ENCODE results near the gene TMEM163. TPM values are rescaled to one million over a fixed set of nuclear protein-coding genes. Genes with fewer than 3 reads are reported as not detected.
"Not testable (repeated sequence)": the region's sequence is repeated elsewhere in the genome, so short reads cannot be mapped to it uniquely, and the experiment has no call there.

Gene TMEM163
- total RNA-seq, 1 experiment from 2014 or later, result 2.5 TPM

DNA sequence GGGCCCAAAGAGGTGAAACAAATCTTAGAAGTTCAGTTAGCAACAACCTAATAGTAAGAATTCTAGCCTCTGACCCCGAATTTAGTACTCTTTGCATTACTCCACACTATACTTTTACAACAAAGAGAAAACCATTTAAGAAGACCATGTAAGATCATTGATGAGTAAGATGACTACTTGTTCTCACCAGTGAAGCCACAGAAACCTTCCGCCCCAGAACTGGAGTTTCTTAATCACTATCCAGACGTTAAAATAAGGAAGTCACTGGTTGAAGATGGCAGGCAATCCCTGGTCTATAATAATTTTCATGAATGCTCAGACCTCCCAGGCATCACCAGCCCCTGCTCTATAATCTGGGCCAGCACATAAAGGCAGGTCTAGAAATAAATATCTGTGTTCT lies 95.0 kb downstream of the TMEM163 start:
- Mint-ChIP-seq H3K9me3 (ENCODE audit: low read depth, unreplicated experiment) (peaks cover 8% of the 10 kb centered on the region), H3K4me3 (ENCODE audit: low read depth, unreplicated experiment) (no peak overlapping the region), H3K36me3 (ENCODE audit: insufficient read depth, unreplicated experiment) (no peaks in the 10 kb centered on the region), H3K4me1 (ENCODE audit: low read depth, unreplicated experiment) (no peaks in the 10 kb centered on the region), H3K27ac (ENCODE audit: unreplicated experiment) (no peak overlapping the region), H3K27me3 (ENCODE audit: unreplicated experiment) (no peaks in the 10 kb centered on the region)
- intact Hi-C loops (cut with micrococcal nuclease; ENCODE audit: unreplicated experiment), result no loop called here
- BruUV-seq (replicated peaks), result no TSS peak
- DNase-seq, result no peak
- CTCF ChIA-PET, result no interaction called here
- TF ChIP-seq, protein P1, sequence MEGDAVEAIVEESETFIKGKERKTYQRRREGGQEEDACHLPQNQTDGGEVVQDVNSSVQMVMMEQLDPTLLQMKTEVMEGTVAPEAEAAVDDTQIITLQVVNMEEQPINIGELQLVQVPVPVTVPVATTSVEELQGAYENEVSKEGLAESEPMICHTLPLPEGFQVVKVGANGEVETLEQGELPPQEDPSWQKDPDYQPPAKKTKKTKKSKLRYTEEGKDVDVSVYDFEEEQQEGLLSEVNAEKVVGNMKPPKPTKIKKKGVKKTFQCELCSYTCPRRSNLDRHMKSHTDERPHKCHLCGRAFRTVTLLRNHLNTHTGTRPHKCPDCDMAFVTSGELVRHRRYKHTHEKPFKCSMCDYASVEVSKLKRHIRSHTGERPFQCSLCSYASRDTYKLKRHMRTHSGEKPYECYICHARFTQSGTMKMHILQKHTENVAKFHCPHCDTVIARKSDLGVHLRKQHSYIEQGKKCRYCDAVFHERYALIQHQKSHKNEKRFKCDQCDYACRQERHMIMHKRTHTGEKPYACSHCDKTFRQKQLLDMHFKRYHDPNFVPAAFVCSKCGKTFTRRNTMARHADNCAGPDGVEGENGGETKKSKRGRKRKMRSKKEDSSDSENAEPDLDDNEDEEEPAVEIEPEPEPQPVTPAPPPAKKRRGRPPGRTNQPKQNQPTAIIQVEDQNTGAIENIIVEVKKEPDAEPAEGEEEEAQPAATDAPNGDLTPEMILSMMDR (IDR thresholded peaks at IDR 0.05; ENCODE audit: unreplicated experiment), result no peak

- Mint-ChIP-seq H3K27me3 (ENCODE audit: unreplicated experiment) (no peaks in the 10 kb centered on the region), H3K4me3 (ENCODE audit: low read depth, unreplicated experiment) (no peak overlapping the region)
- intact Hi-C loops (cut with micrococcal nuclease; ENCODE audit: unreplicated experiment), result no loop called here
Measured at GRCh38 chr2:134623046-134623445, 95.8 kb downstream of the TMEM163 start.

GRCh38 chr2:134621939-134622705 lies 96.7 kb downstream of the TMEM163 start:
- H3K36me3 Mint-ChIP-seq (ENCODE audit: insufficient read depth, unreplicated experiment), result no peaks in the 10 kb centered on the region
- H3K9me3 Mint-ChIP-seq (ENCODE audit: low read depth, unreplicated experiment), result peaks cover 10% of the 10 kb centered on the region
- no peak overlapping the region for H3K27ac Mint-ChIP-seq (ENCODE audit: unreplicated experiment)
- CTCF ChIA-PET, result no interaction called here
- intact Hi-C loops (cut with micrococcal nuclease; ENCODE audit: unreplicated experiment), result no loop called here
- no peaks in the 10 kb centered on the region for H3K27me3 Mint-ChIP-seq (ENCODE audit: unreplicated experiment)
- no peak for DNase-seq
- no peak overlapping the region for H3K4me3 Mint-ChIP-seq (ENCODE audit: low read depth, unreplicated experiment)
- TF ChIP-seq, protein P1 (IDR thresholded peaks at IDR 0.05; ENCODE audit: unreplicated experiment), result no peak
- H3K4me1 Mint-ChIP-seq (ENCODE audit: low read depth, unreplicated experiment), result no peaks in the 10 kb centered on the region
- BruUV-seq (replicated peaks), result no TSS peak

More at GRCh38 chr2:134623046-134623445, 95.8 kb downstream of the TMEM163 start:
- DNase-seq, result no peak
- CTCF ChIA-PET, result no interaction called here
- TF ChIP-seq, protein P1 (IDR thresholded peaks at IDR 0.05; ENCODE audit: unreplicated experiment), result no peak
- H3K36me3 Mint-ChIP-seq (ENCODE audit: insufficient read depth, unreplicated experiment), result no peaks in the 10 kb centered on the region
- peaks cover 10% of the 10 kb centered on the region for H3K9me3 Mint-ChIP-seq (ENCODE audit: low read depth, unreplicated experiment)
- BruUV-seq (replicated peaks), result no TSS peak
- no peaks in the 10 kb centered on the region for H3K4me1 Mint-ChIP-seq (ENCODE audit: low read depth, unreplicated experiment)
- H3K27ac Mint-ChIP-seq (ENCODE audit: unreplicated experiment), result no peak overlapping the region

DNA sequence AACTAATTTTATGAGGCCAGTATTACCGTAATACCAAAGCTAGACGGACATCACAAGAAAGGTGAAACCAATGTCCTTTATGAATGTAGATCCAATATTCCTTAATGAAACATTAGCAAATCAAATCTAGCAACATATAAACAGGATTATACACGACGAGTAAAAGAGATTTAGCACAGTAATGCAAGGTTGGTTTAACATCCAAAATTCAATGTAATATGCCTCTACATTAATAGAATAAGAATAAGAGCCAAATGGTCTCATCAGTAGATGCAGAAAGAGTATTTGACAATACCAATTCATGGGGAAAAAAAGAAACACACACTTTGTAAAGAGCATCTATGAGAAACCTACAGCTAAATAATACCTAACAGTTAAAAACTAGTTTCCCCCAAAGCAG lies 99.5 kb downstream of the TMEM163 start:
- H3K27ac Mint-ChIP-seq (ENCODE audit: unreplicated experiment), result no peak overlapping the region
- no peaks in the 10 kb centered on the region for H3K27me3 Mint-ChIP-seq (ENCODE audit: unreplicated experiment)
- no TSS peak for BruUV-seq (replicated peaks)
- H3K36me3 Mint-ChIP-seq (ENCODE audit: insufficient read depth, unreplicated experiment), result no peaks in the 10 kb centered on the region
- CTCF ChIA-PET, result no interaction called here
- TF ChIP-seq, protein P1 (IDR thresholded peaks at IDR 0.05; ENCODE audit: unreplicated experiment), result no peak
- no peaks in the 10 kb centered on the region for H3K4me1 Mint-ChIP-seq (ENCODE audit: low read depth, unreplicated experiment)
- intact Hi-C loops (cut with micrococcal nuclease; ENCODE audit: unreplicated experiment), result no loop called here
- DNase-seq, result no peak
- H3K4me3 Mint-ChIP-seq (ENCODE audit: low read depth, unreplicated experiment), result no peak overlapping the region
- H3K9me3 Mint-ChIP-seq (ENCODE audit: low read depth, unreplicated experiment), result peaks cover 10% of the 10 kb centered on the region

DNA sequence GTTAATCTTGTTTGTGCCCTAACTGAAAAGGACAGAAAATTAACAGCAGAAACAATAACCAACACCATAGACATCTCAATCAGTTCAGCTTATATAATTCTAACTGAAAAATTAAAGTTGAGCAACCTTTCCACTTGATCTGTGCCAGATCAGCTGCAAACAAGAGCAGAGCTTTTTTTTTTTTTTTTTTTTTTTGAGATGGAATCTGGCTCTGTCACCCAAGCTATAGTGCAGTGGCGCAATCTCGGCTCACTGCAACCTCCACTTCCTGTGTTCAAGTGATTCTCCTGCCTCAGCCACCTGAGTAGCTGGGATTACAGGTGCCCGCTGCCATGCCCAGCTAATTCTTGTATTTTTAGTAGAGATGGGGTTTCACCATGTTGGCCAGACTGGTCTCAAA lies 103.3 kb downstream of the TMEM163 start:
- H3K27me3 Mint-ChIP-seq (ENCODE audit: unreplicated experiment); BruUV-seq (replicated peaks); intact Hi-C loops (cut with micrococcal nuclease; ENCODE audit: unreplicated experiment); H3K36me3 Mint-ChIP-seq (ENCODE audit: insufficient read depth, unreplicated experiment); H3K27ac Mint-ChIP-seq (ENCODE audit: unreplicated experiment); DNase-seq; H3K4me1 Mint-ChIP-seq (ENCODE audit: low read depth, unreplicated experiment); H3K9me3 Mint-ChIP-seq (ENCODE audit: low read depth, unreplicated experiment); H3K4me3 Mint-ChIP-seq (ENCODE audit: low read depth, unreplicated experiment): not testable (repeated sequence)
- CTCF ChIA-PET, result interaction anchor here (0.5 to 0.7 kb wide), 3 partner anchors 12 to 731 kb away, joined by 4 to 10 read pairs (median 5); no protein-coding TSS in a partner anchor

Measured in Calu3 (cell line).